A549 (cell line): ENCODE measurements around the gene CEP83.

Experiments used
- CTCF ChIP-seq: fragments of >200 bp; sonication (Bioruptor Twin); formaldehyde crosslinking; IDR thresholded peaks from 3 replicates; pipeline ENCODE4 v1.5.1; 2016
- ESRRA ChIP-seq: fragments of 150-350 bp; IDR thresholded peaks from 2 replicates; pipeline ENCODE4 v1.6.1; 2014; ENCODE audit warnings: mild to moderate bottlenecking, low read length, borderline replicate concordance
- RAD21 ChIP-seq, 2 experiments: fragments of >200 bp in 1 of 2; sonication (Bioruptor Twin) in 1 of 2; formaldehyde crosslinking in 1 of 2; IDR thresholded peaks in 1 of 2; conservative IDR thresholded peaks in 1 of 2; 2 replicates in 1 of 2; 3 replicates in 1 of 2; pipeline ENCODE4 v1.6.1; 2012 to 2018; ENCODE audit warnings: inconsistent platforms in 1 of 2

GRCh38 chr12:94458877-94459727 lies 565 bp downstream of the CEP83 start:
- TF ChIP-seq RAD21 (conservative IDR thresholded peaks at IDR 0.05 in 1 of 2, IDR thresholded peaks at IDR 0.05 in 1 of 2): no peak
- TF ChIP-seq CTCF: no peak
- TF ChIP-seq ESRRA: no peak
